T-helper 1 cell treated with Interleukin-12 subunit alpha and Interleukin-12 subunit beta and Interleukin-4 antibody, amounts not matched to agents 30 μg/mL and 1 μg/mL, for 36 hours (primary cell): ENCODE measurements around the gene ELOVL6.
"Not testable (repeated sequence)": the region's sequence is repeated elsewhere in the genome, so short reads cannot be mapped to it uniquely, and the experiment has no call there.

Experiments used
- H3K27ac Mint-ChIP-seq: one replicate; pipeline ENCODE4 v1.8.0; 2021; ENCODE audit warnings: mild to moderate bottlenecking, mixed read lengths
- H3K27me3 Mint-ChIP-seq: one replicate; pipeline ENCODE4 v1.8.0; 2021; ENCODE audit warnings: low read depth, mixed read lengths
- H3K36me3 Mint-ChIP-seq: one replicate; pipeline ENCODE4 v1.8.0; 2021; ENCODE audit warnings: low read depth, mixed read lengths
- H3K4me1 Mint-ChIP-seq: one replicate; pipeline ENCODE4 v1.8.0; 2021; ENCODE audit warnings: low read depth, mixed read lengths
- H3K4me3 Mint-ChIP-seq: one replicate; pipeline ENCODE4 v1.8.0; 2021; ENCODE audit warnings: mild to moderate bottlenecking, moderate library complexity, mixed read lengths
- H3K9me3 Mint-ChIP-seq: one replicate; pipeline ENCODE4 v1.8.0; 2021; ENCODE audit warnings: mixed read lengths

Gene ELOVL6

GRCh38 chr4:110211007-110211769 is 12.8 kb upstream of the ELOVL6 start:
- Mint-ChIP-seq H3K9me3 (no peaks in the 10 kb centered on the region), H3K4me1 (peaks cover 3% of the 10 kb centered on the region), H3K4me3 (no peak overlapping the region), H3K27ac (no peak overlapping the region), H3K36me3 (no peaks in the 10 kb centered on the region), H3K27me3 (peaks cover 15% of the 10 kb centered on the region)

- Mint-ChIP-seq H3K9me3 (no peaks in the 10 kb centered on the region), H3K4me3 (no peak overlapping the region)
Measured at GRCh38 chr4:110208419-110208818, 10.0 kb upstream of the ELOVL6 start.

GRCh38 chr4:110207233-110207632 is 8.8 kb upstream of the ELOVL6 start:
- Mint-ChIP-seq H3K4me1 (peaks cover 3% of the 10 kb centered on the region), H3K4me3 (no peak overlapping the region), H3K36me3 (peaks cover 4% of the 10 kb centered on the region), H3K27me3 (peaks cover 7% of the 10 kb centered on the region), H3K27ac (no peak overlapping the region), H3K9me3 (no peaks in the 10 kb centered on the region)

More at GRCh38 chr4:110208419-110208818, 10.0 kb upstream of the ELOVL6 start:
- Mint-ChIP-seq H3K27ac (no peak overlapping the region), H3K36me3 (peaks cover 1% of the 10 kb centered on the region), H3K4me1 (peaks cover 3% of the 10 kb centered on the region), H3K27me3 (peaks cover 7% of the 10 kb centered on the region)

- Mint-ChIP-seq H3K9me3 (no peaks in the 10 kb centered on the region), H3K27me3 (peaks cover 7% of the 10 kb centered on the region), H3K4me1 (peaks cover 5% of the 10 kb centered on the region), H3K4me3 (no peak overlapping the region), H3K36me3 (peaks cover 4% of the 10 kb centered on the region), H3K27ac (no peak overlapping the region)
Measured at GRCh38 chr4:110202024-110202423, 3.6 kb upstream of the ELOVL6 start.

GRCh38 chr4:110201502-110201901 is 3.1 kb upstream of the ELOVL6 start:
- Mint-ChIP-seq H3K4me1 (peaks cover 5% of the 10 kb centered on the region), H3K9me3 (no peaks in the 10 kb centered on the region), H3K36me3 (peaks cover 4% of the 10 kb centered on the region), H3K4me3 (no peak overlapping the region), H3K27ac (no peak overlapping the region), H3K27me3 (peaks cover 3% of the 10 kb centered on the region)

GRCh38 chr4:110200689-110201088 is 2.3 kb upstream of the ELOVL6 start:
- H3K27me3 Mint-ChIP-seq, result no peaks in the 10 kb centered on the region
- H3K9me3 Mint-ChIP-seq, result no peaks in the 10 kb centered on the region
- H3K4me3 Mint-ChIP-seq, result no peak overlapping the region
- H3K36me3 Mint-ChIP-seq, result peaks cover 6% of the 10 kb centered on the region
- peaks cover 9% of the 10 kb centered on the region for H3K4me1 Mint-ChIP-seq
- H3K27ac Mint-ChIP-seq, result no peak overlapping the region

- Mint-ChIP-seq H3K9me3 (no peaks in the 10 kb centered on the region), H3K27ac (peak overlapping the region; percentile 98), H3K27me3 (no peaks in the 10 kb centered on the region), H3K4me1 (peaks cover 20% of the 10 kb centered on the region), H3K4me3 (peak overlapping the region; percentile 100), H3K36me3 (peaks cover 2% of the 10 kb centered on the region)
Measured at GRCh38 chr4:110198049-110198434, 373 bp downstream of the ELOVL6 start.

GRCh38 chr4:110197529-110198042 is 829 bp downstream of the ELOVL6 start:
- Mint-ChIP-seq H3K4me3 (peak overlapping the region; percentile 100), H3K27me3 (no peaks in the 10 kb centered on the region), H3K4me1 (peaks cover 23% of the 10 kb centered on the region), H3K27ac (peak overlapping the region; percentile 98), H3K9me3 (no peaks in the 10 kb centered on the region), H3K36me3 (peaks cover 5% of the 10 kb centered on the region)

- no peaks in the 10 kb centered on the region for H3K9me3 Mint-ChIP-seq
- peaks cover 28% of the 10 kb centered on the region for H3K4me1 Mint-ChIP-seq
- H3K27ac Mint-ChIP-seq, result peak overlapping the region; percentile 98
- H3K4me3 Mint-ChIP-seq, result peak overlapping the region; percentile 100
- no peaks in the 10 kb centered on the region for H3K27me3 Mint-ChIP-seq
- peaks cover 8% of the 10 kb centered on the region for H3K36me3 Mint-ChIP-seq
Measured at GRCh38 chr4:110196871-110197528, 1.4 kb downstream of the ELOVL6 start.

GRCh38 chr4:110196206-110196870 is 2.1 kb downstream of the ELOVL6 start:
- H3K36me3 Mint-ChIP-seq, result peaks cover 11% of the 10 kb centered on the region
- H3K27ac Mint-ChIP-seq, result peak overlapping the region; percentile 98
- peak overlapping the region; percentile 100 for H3K4me3 Mint-ChIP-seq
- H3K4me1 Mint-ChIP-seq, result peaks cover 29% of the 10 kb centered on the region
- no peaks in the 10 kb centered on the region for H3K27me3 Mint-ChIP-seq
- H3K9me3 Mint-ChIP-seq, result no peaks in the 10 kb centered on the region

GRCh38 chr4:110195561-110196205 is 2.7 kb downstream of the ELOVL6 start:
- H3K4me1 Mint-ChIP-seq, result peaks cover 31% of the 10 kb centered on the region
- peak overlapping the region; percentile 98 for H3K27ac Mint-ChIP-seq
- peaks cover 14% of the 10 kb centered on the region for H3K36me3 Mint-ChIP-seq
- peak overlapping the region; percentile 95 for H3K4me3 Mint-ChIP-seq
- no peaks in the 10 kb centered on the region for H3K9me3 Mint-ChIP-seq
- no peaks in the 10 kb centered on the region for H3K27me3 Mint-ChIP-seq

GRCh38 chr4:110193822-110194761 is 4.3 kb downstream of the ELOVL6 start:
- Mint-ChIP-seq H3K4me1 (peaks cover 31% of the 10 kb centered on the region), H3K27ac (peak overlapping the region; percentile 85), H3K4me3 (peak overlapping the region; percentile 38), H3K27me3 (no peaks in the 10 kb centered on the region), H3K36me3 (peaks cover 19% of the 10 kb centered on the region), H3K9me3 (no peaks in the 10 kb centered on the region)

GRCh38 chr4:110193287-110193686 is 5.1 kb downstream of the ELOVL6 start:
- H3K4me3 Mint-ChIP-seq, H3K27me3 Mint-ChIP-seq, H3K9me3 Mint-ChIP-seq: not testable (repeated sequence)
- peaks cover 29% of the 10 kb centered on the region for H3K4me1 Mint-ChIP-seq
- peak overlapping the region; percentile 85 for H3K27ac Mint-ChIP-seq
- H3K36me3 Mint-ChIP-seq, result peaks cover 19% of the 10 kb centered on the region
